LNCaP clone FGC (cell line): ENCODE measurements around the gene BICDL2.

Experiments
- DNase-seq: peaks from one replicate; pipeline ENCODE4 v3.0.0-alpha.2; 2011; ENCODE audit warnings: low read depth
- H3K4me3 ChIP-seq: 2 replicates; pipeline ENCODE4 v1.5.1; 2011; ENCODE audit warnings: mild to moderate bottlenecking, low read depth, low read length, control low read depth
- TF ChIP-seq, protein P1 (sequence below): IDR thresholded peaks from 2 replicates; pipeline ENCODE4 v1.5.1; 2012; ENCODE audit warnings: mild to moderate bottlenecking; ENCODE audit not compliant: control insufficient read depth, insufficient read depth; ENCODE audit errors: extremely low read depth

The BICDL2 gene

DNA sequence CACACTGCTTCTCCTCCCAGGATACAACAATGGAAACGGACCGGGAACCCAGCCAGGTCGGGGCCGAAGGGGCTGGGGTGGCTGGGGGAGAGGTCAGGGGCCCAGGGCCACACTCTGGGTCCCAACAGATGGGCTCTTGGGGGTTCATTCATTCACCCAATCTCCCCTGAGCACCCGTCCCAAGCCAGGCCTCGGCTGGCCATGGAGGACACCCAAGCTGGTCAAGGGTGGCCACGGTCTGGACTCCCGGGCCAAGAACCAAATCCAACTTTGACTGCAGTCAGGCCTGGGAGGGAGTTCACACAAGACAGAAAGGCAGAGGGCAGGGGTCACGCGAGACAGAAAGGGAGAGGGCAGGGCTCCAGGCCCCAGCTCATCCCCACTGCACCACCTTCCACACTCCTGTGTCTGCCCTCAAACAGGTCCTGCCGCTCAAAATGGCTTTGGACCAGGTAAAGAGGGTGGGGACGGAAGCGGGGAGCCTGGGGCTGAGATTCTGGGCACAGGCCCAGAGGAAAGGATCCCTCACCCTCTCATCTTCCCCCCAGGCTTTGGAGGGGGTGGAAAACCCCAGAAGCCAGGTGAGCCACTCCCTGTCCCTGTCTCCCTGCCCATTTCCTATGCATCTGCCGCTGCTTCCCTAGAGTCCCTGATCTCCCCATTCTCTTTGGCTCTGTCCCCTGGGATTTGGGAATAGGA lies 44.2 kb downstream of the BICDL2 start:
- no peak for DNase-seq
- TF ChIP-seq, protein P1, sequence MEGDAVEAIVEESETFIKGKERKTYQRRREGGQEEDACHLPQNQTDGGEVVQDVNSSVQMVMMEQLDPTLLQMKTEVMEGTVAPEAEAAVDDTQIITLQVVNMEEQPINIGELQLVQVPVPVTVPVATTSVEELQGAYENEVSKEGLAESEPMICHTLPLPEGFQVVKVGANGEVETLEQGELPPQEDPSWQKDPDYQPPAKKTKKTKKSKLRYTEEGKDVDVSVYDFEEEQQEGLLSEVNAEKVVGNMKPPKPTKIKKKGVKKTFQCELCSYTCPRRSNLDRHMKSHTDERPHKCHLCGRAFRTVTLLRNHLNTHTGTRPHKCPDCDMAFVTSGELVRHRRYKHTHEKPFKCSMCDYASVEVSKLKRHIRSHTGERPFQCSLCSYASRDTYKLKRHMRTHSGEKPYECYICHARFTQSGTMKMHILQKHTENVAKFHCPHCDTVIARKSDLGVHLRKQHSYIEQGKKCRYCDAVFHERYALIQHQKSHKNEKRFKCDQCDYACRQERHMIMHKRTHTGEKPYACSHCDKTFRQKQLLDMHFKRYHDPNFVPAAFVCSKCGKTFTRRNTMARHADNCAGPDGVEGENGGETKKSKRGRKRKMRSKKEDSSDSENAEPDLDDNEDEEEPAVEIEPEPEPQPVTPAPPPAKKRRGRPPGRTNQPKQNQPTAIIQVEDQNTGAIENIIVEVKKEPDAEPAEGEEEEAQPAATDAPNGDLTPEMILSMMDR: no peak
- no peak overlapping the region for H3K4me3 ChIP-seq

DNA sequence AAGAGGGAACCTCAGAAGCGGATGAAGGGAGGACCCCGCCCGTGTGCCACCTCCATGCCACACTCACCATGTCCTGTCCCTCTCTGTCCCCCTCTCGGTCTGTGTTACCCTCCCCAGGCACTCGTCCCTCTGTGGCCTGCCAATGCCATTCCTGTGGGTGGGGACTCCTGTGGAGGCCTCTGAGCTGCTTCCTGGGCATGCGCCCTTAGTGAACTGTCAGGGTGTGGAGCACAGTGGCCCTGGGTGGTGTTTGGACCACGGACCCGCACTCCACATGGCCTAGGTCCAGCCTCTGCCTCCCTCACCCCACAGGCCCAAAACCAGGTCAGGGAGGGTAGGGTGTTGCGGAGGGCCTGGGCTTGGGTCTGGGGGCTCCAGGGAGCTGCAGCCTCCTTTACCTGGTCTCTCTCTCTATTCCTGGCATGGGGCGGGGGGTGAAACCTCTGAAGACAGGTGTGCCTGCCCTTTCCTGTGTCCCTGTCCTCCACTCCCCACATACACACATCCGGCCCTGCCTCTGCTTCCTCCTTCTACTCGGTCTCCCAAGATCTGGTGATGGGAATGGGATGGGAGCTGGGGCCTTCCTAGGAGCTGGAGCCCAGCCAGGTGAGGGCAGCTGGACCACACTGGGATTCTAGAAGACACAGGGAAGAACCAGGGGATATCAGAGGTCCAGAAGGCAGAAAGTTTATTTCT lies 45.0 kb downstream of the BICDL2 start:
- no peak for DNase-seq
- TF ChIP-seq, protein P1: no peak
- H3K4me3 ChIP-seq: no peak overlapping the region

DNA sequence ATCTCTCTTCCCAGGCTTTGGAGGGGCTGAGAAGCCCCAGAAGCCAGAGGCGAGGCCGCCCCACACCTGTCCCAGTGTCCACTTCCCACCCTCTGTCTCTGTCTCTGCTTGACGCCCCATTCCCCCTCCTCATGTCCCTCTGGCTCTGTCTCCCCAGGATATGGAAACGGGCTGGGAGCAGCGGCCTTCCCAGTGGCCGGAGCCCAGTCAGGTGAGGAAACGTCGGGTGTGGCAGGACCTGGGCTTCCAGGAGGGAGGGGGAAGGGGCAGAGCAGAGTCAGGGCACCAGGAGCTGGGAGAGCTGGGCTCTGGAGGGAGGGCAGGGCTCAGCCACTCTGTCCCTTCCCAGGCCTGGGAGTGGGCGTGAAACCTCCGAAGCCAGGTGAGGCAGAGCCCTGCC lies 45.9 kb downstream of the BICDL2 start:
- TF ChIP-seq, protein P1: no peak
- no peak for DNase-seq
- H3K4me3 ChIP-seq: no peak overlapping the region

GRCh38 chr16:2988590-2989099 lies 48.1 kb downstream of the BICDL2 start:
- H3K4me3 ChIP-seq: no peak overlapping the region
- DNase-seq: no peak
- TF ChIP-seq, protein P1: no peak

DNA sequence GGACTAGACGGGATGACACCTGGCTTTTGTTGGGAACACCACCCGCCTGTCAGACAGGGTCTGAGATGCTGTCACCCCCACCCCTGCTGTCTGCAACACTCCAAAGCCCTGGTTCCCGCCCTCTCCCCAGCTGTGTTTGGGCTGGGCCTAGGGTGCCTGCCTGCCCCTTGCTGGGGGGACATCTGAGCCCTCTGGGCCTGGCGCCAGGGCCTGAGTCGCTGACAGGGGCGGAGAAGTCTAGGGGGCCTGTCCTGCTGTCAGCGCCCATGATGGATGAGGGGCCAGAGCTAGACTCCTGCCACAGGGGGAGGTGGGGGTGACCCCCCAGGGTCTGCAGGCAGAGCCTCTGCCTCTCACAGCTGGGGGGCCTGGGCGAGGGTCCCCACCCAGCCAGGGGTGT lies 48.9 kb downstream of the BICDL2 start:
- no peak for DNase-seq
- H3K4me3 ChIP-seq: no peak overlapping the region
- TF ChIP-seq, protein P1: no peak

DNA sequence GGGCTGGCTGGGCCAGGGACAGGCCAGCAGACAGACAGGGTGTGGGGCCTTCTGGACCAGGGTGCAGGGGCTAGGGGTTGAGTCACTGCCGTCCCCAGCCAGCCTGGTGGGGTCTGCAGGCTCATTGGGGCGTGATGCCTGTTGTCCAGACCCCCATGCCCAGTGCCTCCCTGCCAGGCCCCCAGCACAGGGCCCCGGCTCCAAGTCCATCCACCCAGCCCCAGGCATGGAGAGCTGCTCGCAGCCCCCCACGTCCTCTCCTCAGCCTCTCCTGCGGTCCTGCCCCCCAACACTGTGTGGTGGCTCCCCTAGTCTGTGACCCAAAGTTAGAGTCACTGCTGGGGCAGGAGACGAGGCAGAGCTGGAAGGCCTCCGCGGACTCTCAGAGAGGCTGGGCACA lies 49.5 kb downstream of the BICDL2 start:
- TF ChIP-seq, protein P1: no peak
- no peak overlapping the region for H3K4me3 ChIP-seq
- DNase-seq: no peak
